Stimulated activated effector memory CD8-positive, alpha-beta T cell treated with anti-CD3 and anti-CD28 coated beads, Interleukin-12 subunit alpha, Interleukin-12 subunit beta, amount 100 ng/mL, for 72 hours (primary cell): Measurements from ENCODE around the gene ARID3C.
"Not testable (repeated sequence)": the region's sequence is repeated elsewhere in the genome, so short reads cannot be mapped to it uniquely, and the experiment has no call there.

Experiments
- ATAC-seq: fragments of 150-1000 bp; cut with Tn5 transposase; 2 replicates; pipeline ENCODE4 v1.10.0; 2021
- DNase-seq, 2 donors: peaks; one replicate each; pipeline ENCODE4 v3.0.0; 2021 to 2022; ENCODE audit warnings: low spot score in 2 of 2
- H3K27ac Mint-ChIP-seq: one replicate; pipeline ENCODE4 v1.8.0; 2022; ENCODE audit warnings: mild to moderate bottlenecking, mixed read lengths
- H3K36me3 Mint-ChIP-seq: one replicate; pipeline ENCODE4 v1.8.0; 2022; ENCODE audit warnings: mild to moderate bottlenecking, mixed read lengths
- H3K4me1 Mint-ChIP-seq: one replicate; pipeline ENCODE4 v1.8.0; 2022; ENCODE audit warnings: mixed read lengths
- H3K4me3 Mint-ChIP-seq: one replicate; pipeline ENCODE4 v1.8.0; 2022; ENCODE audit warnings: mild to moderate bottlenecking, mixed read lengths
- H3K9me3 Mint-ChIP-seq: one replicate; pipeline ENCODE4 v1.8.0; 2022; ENCODE audit warnings: mixed read lengths

Gene ARID3C

DNA sequence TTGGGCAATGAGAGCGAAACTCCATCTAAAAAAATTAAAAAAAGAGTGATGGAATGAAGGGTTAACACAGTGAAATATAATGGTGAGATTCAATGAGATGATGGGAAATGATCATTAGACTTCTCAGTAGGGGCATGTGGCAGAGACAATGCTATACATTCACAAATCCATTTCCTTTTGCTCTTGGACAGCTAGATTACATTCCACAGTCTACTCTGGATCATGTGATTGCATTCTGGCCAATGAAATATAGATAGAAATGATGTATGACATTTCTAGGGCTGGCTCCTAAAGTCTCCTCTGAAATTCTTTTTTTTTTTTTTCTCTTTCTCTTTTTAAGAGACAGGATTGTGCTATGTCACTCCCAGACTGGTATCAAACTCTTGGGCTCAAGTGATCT lies 13.8 kb upstream of the ARID3C start:
- Mint-ChIP-seq H3K4me1 (peaks cover 33% of the 10 kb centered on the region), H3K9me3 (no peaks in the 10 kb centered on the region), H3K4me3 (no peak overlapping the region), H3K36me3 (peaks cover 6% of the 10 kb centered on the region), H3K27ac (no peak overlapping the region)
- no peak for ATAC-seq
- DNase-seq, result no peak

DNA sequence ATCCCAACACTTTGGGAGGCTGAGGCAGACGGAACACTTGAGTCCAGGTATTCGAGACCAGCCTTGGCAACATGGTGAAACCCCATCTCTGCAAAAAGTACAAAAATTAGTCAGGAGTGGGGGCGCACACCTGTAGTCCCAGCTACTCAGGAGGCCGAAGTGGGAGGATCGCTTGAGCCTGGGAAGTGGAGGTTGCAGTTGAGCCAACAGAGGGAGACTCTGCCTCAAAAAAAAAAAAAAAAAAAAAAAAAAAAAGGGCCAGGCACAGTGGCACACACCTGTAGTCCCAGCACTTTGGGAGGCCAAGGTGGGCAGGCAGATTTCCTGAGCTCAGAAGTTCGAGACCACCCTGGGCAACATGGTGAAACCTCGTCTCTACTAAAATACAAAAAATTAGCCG lies 10.5 kb upstream of the ARID3C start:
- peaks cover 17% of the 10 kb centered on the region for H3K36me3 Mint-ChIP-seq
- not testable (repeated sequence) for DNase-seq, H3K4me3 Mint-ChIP-seq, H3K9me3 Mint-ChIP-seq, ATAC-seq, H3K27ac Mint-ChIP-seq
- peaks cover 40% of the 10 kb centered on the region for H3K4me1 Mint-ChIP-seq

DNA sequence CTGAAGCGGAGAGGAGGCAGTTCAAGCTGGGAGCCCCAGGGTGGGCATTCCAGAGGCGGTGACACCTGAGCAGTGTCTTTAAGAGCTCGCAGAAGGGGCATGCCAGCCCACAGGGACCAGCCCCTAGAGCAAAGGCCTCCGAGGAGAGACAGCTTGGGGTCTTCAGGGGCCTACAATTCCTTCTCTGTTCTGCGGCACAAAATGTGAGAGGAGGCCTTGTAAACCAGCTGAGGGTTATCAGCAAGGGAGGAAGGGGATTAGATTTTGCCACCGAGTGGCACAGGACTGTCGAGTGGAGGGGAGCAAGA lies 9.2 kb upstream of the ARID3C start:
- Mint-ChIP-seq H3K9me3 (no peaks in the 10 kb centered on the region), H3K27ac (peak overlapping the region; percentile 97)
- no peak for ATAC-seq

GRCh38 chr9:34637356-34638137 lies 8.7 kb upstream of the ARID3C start, which contains the start of gene SIGMAR1:
Gene SIGMAR1 (minus strand): TSS chr9:34637787. CDS start chr9:34637697, 90 bp downstream.
- Mint-ChIP-seq H3K9me3 (no peaks in the 10 kb centered on the region), H3K4me3 (peak within 1 kb of the TSS; percentile 89), H3K36me3 (peaks cover 22% of the 10 kb centered on the region), H3K27ac (peak within 1 kb of the TSS; percentile 97), H3K4me1 (peaks cover 47% of the 10 kb centered on the region)
- DNase-seq (peak; percentile 97 to 98), ATAC-seq (peak; percentile 95)

More for the DNA sequence above, 9.2 kb upstream of the ARID3C start:
- Mint-ChIP-seq H3K4me3 (peak overlapping the region; percentile 89), H3K4me1 (peaks cover 47% of the 10 kb centered on the region), H3K36me3 (peaks cover 22% of the 10 kb centered on the region)
- DNase-seq, result no peak

GRCh38 chr9:34636791-34637355 lies 8.0 kb upstream of the ARID3C start:
- Mint-ChIP-seq H3K9me3 (no peaks in the 10 kb centered on the region), H3K27ac (peak overlapping the region; percentile 97), H3K4me1 (peaks cover 47% of the 10 kb centered on the region), H3K4me3 (peak overlapping the region; percentile 89), H3K36me3 (peaks cover 22% of the 10 kb centered on the region)
- DNase-seq (peak; percentile 22 to 68), ATAC-seq (peak; percentile 41)

- ATAC-seq, result no peak
- Mint-ChIP-seq H3K36me3 (peaks cover 22% of the 10 kb centered on the region), H3K27ac (peak overlapping the region; percentile 48), H3K4me3 (peak overlapping the region; percentile 89), H3K9me3 (no peaks in the 10 kb centered on the region), H3K4me1 (peaks cover 41% of the 10 kb centered on the region)
- no peak for DNase-seq
Measured at GRCh38 chr9:34635556-34635955, 6.7 kb upstream of the ARID3C start.

GRCh38 chr9:34634551-34635248 lies 5.8 kb upstream of the ARID3C start:
- H3K27ac Mint-ChIP-seq, result peak overlapping the region; percentile 48
- H3K9me3 Mint-ChIP-seq, result no peaks in the 10 kb centered on the region
- peaks cover 22% of the 10 kb centered on the region for H3K36me3 Mint-ChIP-seq
- ATAC-seq (no peak), DNase-seq (no peak)
- H3K4me3 Mint-ChIP-seq, result peak overlapping the region; percentile 89
- H3K4me1 Mint-ChIP-seq, result peaks cover 41% of the 10 kb centered on the region

DNA sequence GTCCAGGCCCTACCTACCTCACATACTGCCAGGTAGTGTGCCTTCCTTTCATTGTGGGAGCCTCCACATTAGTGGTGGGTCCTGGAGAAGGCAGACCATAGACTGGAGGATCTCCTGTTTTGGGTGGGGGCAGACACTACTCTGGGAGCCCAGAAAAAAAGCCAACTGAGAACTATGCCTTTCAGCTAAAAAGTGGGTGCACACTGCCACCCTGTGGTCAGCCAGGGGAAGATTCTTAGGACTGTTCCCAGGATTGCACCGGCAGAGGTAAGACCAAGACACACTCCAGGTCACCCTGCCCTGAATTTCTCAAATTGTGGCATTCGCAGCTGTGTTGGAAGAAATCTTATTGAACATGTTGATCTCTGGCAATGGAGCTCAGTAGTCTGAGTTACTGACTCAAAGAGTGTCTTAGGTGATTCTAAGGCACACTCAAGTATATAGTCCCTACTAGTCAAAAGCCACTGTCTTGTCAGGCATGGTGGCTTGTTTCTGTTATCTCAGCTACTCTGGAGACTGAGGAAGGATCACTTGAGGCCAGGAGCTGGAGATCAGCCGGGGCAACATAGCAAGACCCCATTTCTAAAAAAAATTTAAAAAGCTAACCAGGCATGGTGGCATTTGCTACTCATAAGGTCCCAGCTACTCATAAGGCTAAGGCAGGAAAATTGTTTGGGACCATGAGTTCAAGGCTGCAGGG lies 5.1 kb upstream of the ARID3C start:
- Mint-ChIP-seq H3K36me3 (peaks cover 22% of the 10 kb centered on the region), H3K4me3 (no peak overlapping the region), H3K4me1 (peaks cover 48% of the 10 kb centered on the region), H3K27ac (no peak overlapping the region), H3K9me3 (no peaks in the 10 kb centered on the region)
- ATAC-seq (peak; percentile 44), DNase-seq (peak; percentile 67 to 83)

- Mint-ChIP-seq H3K4me1 (peaks cover 47% of the 10 kb centered on the region), H3K36me3 (peaks cover 22% of the 10 kb centered on the region), H3K9me3 (no peaks in the 10 kb centered on the region), H3K4me3 (no peak overlapping the region), H3K27ac (no peak overlapping the region)
- DNase-seq, result no peak
- ATAC-seq, result no peak
Measured at GRCh38 chr9:34633166-34633565, 4.3 kb upstream of the ARID3C start.

DNA sequence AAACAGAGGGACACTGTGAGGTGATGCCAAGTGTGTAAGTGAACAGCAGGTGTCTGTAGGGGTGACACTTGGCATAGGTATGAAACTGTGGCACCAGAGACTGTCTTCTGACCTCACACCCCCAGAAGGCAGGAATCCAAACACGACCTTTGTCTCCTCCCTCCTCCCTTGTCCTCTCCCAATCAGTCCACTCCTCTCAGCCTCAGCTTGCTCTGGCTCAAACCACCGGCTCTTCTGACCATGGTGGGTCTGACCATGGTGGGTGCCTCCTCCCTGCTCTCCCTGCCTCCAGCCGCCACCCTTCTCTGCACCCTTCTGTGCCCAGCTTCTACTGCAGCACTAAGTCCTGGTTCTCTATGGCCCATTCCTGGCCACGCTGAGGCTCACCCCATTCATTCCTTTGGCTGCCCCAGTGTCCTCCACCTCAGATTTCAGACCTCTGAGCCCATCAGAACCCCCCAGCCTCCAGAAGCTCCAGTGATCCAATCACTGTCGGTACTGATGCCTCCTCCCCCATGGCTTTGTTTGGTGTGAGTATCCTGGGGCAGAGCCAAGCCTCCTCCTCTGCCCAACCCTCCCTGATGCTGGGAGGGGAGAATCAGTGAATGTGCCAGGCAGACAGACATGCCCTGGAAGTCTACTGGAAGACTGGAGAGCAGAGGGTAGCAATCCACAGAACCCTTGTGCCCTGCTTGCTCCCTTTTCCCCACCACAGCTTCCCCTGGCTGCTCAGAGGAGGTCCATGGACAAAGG lies 1.7 kb upstream of the ARID3C start:
- Mint-ChIP-seq H3K4me1 (peaks cover 35% of the 10 kb centered on the region), H3K27ac (no peak overlapping the region), H3K36me3 (peaks cover 11% of the 10 kb centered on the region), H3K9me3 (no peaks in the 10 kb centered on the region), H3K4me3 (peak overlapping the region; percentile 64)
- ATAC-seq (no peak), DNase-seq (no peak)

DNA sequence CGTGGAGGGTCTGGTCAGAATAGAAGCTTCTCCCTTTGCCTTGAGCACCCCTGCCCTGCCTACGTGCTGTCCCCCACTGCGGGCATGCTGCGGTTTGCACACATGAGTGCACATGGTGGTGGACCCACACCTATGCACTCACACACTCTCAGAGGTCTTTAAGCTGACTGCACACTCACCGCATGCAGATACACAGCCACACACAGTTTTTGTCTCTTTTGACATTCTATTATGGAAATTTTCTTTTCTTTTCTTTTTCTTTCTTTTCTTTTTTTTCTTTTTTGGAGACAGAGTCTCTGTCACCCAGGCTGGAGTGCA lies 584 bp upstream of the ARID3C start:
- H3K36me3 Mint-ChIP-seq, result peaks cover 6% of the 10 kb centered on the region
- no peaks in the 10 kb centered on the region for H3K9me3 Mint-ChIP-seq
- DNase-seq (no peak), ATAC-seq (no peak)
- no peak overlapping the region for H3K27ac Mint-ChIP-seq
- peaks cover 25% of the 10 kb centered on the region for H3K4me1 Mint-ChIP-seq
- H3K4me3 Mint-ChIP-seq, result peak overlapping the region; percentile 64

DNA sequence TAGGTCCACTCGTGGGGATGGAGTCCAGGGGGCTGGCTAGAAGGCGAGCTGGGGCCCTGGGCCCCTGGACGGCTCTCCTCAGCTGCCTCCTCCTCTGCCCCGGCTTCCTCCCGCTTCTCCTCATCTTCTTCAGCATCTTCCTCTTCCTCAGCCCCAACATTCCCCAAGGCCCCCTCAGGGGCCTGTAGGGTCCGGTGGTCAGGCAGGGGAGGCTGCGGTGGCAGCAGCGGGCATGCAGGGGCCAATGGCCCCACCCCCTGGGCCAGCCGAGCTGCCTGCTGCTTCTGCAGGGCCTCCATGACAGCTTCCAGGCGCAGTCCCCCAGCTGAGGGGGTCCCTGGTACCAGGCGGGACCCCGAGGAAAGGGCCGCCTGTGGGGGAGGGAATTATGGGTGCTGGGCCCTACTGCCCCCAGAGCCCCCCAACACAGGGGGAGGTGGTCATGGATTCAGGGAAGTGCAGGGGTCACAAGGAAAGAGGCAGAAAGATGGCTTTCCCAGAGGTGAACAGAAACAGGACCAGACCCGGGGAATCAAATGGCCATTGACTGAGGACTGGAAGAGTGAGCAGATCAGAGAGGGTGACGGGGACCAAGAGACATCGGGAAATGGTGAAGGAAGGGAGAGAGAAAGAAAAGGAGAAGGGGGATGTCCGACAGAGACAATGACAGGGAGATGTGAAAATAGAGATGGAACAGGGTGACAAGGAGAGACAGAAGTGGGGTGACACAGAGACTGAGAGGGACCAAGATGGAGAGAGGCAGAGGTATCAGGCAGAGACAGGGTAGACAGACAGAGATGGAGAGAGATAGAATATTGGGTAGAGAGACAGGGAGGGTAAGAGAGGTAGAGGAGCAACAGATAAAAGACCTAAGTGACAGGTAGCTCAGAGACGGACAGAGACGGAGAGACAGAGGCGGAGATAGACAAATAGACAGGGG lies 880 bp downstream of the ARID3C start:
- H3K4me3 Mint-ChIP-seq, result peak overlapping the region; percentile 64
- no peaks in the 10 kb centered on the region for H3K9me3 Mint-ChIP-seq
- H3K36me3 Mint-ChIP-seq, result no peaks in the 10 kb centered on the region
- DNase-seq, result no peak
- no peak overlapping the region for H3K27ac Mint-ChIP-seq
- no peak for ATAC-seq
- H3K4me1 Mint-ChIP-seq, result peaks cover 24% of the 10 kb centered on the region

- ATAC-seq (no peak), DNase-seq (no peak)
- H3K4me1 Mint-ChIP-seq, result peaks cover 30% of the 10 kb centered on the region
- no peaks in the 10 kb centered on the region for H3K9me3 Mint-ChIP-seq
- H3K4me3 Mint-ChIP-seq, result no peak overlapping the region
- no peak overlapping the region for H3K27ac Mint-ChIP-seq
- no peaks in the 10 kb centered on the region for H3K36me3 Mint-ChIP-seq
Measured at GRCh38 chr9:34625186-34625486, 3.7 kb downstream of the ARID3C start.

- Mint-ChIP-seq H3K9me3 (no peaks in the 10 kb centered on the region), H3K4me1 (peaks cover 34% of the 10 kb centered on the region), H3K27ac (no peak overlapping the region), H3K36me3 (no peaks in the 10 kb centered on the region), H3K4me3 (no peak overlapping the region)
- DNase-seq, result no peak
- no peak for ATAC-seq
Measured at GRCh38 chr9:34624475-34625185, 4.2 kb downstream of the ARID3C start.
